GM19025 (cell line): ENCODE data around the gene TAF4.
"Not testable (repeated sequence)": the region's sequence is repeated elsewhere in the genome, so short reads cannot be mapped to it uniquely, and the experiment has no call there.

Source experiments
- ATAC-seq: cut with Tn5 transposase; IDR thresholded peaks from one replicate; pipeline ENCODE4 v1.9.1; 2021; ENCODE audit warnings: mild to moderate bottlenecking, low read depth, moderate library complexity; ENCODE audit not compliant: unreplicated experiment

Gene TAF4

DNA sequence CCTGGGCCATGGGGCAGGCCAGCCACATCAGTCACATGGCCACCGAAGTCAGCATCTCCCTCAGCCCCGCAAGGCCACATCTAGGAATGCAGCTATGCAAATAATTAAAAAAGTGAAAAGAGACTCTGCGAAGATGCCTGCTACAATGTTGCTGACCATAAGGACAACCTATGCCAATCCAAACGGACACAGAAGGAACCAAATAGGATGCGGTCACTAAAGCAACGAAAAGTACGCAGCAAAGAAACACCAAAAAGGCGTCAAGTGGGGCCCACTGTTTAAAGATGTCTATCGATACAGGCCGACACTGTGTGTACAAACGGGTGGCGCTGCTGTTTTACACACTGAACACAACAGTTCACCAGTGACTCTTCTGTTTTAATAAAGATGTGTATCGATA, 56.4 kb downstream of the TAF4 start:
- no peak for ATAC-seq

DNA sequence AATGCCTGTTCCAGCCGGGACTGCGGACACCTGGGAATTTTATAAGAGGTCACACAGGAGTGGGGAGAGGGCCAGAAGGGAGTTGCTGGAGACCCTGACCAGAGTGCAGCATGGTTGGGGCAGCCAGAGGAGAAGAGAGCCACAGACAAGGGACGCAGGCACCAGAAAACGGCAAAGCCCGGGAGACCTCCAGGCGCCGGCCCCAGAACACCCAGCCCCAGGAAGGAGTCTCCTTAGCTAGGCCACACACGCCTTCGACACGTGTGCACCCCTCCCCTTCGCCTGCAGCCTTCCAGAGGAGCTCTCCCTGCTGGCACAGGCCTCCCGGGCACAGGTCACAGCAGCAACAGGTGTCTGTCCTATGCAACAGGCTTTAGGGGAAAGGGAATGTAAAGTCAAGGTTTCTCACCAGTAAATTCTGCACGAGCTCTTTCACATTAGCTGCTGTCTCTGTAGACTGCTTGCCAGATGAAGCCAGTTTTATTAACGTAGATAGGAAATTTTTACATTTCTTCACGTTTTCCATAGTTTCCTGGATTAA, 57.0 kb downstream of the TAF4 start:
- no peak for ATAC-seq

DNA sequence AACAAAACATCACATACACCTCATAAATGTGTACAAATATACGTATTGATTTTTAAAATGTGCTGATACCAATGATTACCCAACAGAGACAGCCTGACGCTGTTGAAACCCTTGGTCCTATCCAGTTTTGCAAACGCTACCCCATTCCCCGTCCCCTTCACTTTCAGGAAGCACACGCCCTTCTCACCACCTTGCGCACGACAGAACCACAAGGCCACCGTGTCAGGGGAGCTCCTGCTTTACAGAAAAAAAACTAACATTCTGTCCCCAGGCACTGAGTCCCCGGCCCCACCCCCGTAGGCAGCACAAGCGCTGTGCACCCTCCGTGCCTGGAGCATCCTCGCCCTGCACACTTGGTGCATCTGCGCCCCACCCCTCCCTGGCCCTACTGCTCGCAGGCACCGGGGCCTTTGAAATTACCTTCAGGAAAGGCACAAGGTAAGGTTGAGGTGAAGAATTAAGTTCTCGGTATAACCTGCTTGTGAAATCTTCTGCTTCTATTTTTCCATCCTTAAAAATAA, 58.5 kb downstream of the TAF4 start:
- no peak for ATAC-seq

DNA sequence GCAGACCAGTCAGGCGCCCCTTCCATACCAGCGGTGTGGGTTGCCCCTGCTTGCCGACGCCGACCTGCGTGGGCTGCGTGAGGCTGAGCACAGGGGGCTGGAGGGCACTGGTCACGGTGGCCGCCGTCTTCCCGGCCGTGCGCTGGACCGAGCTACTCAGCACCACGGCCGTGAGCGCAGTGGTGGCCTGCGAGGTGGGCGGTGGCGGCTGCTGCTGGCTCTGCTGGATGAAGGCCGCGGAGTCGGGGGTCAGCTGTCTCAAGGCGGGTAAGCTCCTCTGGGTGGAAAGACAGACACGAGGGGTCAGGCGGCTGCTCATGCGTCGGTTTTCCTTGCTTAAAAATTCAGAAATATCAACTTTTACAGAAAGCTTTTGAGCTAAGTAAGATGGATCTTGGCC, 59.2 kb downstream of the TAF4 start:
- no peak for ATAC-seq

DNA sequence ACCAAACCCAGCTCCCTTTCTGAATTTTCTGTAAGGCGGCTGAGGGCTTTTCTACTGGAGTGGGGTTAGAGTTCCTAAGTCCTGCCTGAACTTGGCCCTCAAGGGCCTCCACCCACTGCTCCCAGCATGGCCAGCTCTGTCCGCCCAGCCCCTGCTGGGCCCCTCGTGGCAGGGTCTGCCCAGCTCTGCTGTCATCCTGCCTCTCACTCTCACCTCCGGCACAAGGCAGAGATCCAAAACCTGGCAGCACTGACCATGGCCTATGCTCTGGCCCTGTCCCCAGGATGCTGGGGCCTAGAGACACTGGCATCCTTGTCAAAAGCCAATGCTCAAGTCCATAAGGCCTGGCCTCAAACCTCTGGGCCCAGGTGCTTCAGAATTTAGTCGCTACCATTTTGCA, 61.1 kb downstream of the TAF4 start:
- ATAC-seq, result no peak

DNA sequence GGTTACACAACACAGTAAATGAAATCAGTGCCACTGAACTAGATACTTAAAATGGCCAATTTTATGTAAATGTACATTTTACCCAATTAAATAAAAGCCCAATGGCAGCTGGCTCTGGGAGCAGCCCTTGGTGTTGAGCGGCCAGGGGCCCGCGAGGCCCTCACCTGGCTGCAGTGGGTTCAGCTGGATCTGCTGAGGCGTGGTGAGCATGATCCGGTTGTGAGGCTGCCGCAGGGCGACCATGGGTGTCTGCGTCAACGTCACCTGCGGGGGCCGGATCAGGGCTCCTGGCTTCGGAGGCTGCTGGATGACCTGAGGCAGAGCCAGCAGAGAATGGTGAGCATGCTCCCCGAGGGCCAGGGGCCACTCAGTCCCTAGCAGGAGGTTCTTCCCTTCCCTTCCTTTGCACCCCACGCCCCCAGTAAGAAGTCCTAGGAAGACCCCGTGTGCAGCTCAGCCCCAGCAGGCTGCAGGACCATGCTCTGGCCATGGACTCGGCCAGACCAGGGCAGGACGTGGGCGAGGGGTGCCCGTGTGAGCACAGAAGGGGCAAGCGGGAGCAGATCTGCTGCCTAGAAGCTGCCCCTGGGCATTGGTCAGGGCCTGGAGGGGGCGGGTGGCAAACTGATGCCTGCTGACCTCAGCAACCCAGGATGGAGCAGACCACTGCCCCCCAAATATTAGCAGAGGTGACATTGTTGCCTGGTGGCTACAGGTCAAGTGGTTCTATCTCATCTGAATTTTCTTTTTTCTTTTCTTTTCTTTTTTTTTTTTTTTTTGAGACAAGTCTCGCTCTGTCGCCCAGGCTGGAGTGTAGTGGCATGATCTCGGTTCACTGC, 61.9 kb downstream of the TAF4 start:
- no peak for ATAC-seq

DNA sequence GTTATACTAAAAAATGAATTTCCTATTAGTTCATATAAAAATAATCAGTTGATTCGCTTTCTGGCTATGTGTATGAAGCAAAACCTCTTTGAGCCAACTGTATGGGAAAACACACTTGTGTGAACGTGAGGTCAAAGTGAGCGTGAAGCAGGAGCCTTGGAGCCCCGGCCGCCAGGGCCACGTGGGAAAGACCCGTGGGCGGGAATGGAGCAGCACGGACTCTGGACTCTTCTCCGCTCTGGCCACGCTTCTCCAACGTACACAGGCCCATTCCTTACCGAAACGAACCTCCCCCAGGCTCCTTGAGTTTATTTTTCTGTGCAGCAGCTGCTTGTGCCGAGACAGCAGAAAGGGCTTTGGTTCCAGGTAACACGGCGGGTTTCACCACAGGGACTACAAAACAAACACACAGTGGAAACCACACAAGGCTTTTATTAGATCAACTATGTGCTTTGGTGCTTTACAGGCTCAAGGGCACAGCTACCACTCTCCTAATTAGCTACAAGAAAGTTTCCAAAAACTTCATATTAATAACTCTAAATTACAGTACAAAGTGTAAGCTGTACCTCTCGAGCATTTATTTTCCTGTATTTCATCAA, 62.7 kb downstream of the TAF4 start:
- no peak for ATAC-seq

DNA sequence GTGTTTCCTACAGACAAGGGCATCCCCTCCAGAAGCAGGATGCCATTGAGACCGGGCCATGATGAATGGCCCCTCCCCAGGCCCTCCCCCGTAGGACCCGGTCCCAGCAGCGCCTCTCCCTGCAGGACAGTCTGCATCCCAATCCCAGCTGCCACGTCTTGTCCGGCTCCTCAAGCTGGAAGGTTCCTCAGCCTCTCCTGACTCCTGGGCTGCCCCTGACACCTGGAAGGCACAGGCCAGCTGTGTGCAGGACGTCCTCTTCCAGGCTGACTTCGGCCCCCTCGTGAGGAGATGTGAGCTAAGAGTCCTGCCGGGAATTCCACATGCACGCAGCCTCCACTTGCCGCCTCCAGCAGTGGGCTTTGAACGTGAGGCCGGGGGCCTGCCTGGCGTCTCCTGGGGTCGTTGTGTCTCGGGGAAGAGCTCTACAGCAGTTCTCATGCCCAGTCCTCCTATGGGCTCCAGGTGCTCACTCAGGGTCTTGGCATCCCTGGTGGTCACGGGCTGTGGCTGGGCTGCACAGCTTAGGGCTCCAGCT, 64.4 kb downstream of the TAF4 start:
- ATAC-seq, result no peak

DNA sequence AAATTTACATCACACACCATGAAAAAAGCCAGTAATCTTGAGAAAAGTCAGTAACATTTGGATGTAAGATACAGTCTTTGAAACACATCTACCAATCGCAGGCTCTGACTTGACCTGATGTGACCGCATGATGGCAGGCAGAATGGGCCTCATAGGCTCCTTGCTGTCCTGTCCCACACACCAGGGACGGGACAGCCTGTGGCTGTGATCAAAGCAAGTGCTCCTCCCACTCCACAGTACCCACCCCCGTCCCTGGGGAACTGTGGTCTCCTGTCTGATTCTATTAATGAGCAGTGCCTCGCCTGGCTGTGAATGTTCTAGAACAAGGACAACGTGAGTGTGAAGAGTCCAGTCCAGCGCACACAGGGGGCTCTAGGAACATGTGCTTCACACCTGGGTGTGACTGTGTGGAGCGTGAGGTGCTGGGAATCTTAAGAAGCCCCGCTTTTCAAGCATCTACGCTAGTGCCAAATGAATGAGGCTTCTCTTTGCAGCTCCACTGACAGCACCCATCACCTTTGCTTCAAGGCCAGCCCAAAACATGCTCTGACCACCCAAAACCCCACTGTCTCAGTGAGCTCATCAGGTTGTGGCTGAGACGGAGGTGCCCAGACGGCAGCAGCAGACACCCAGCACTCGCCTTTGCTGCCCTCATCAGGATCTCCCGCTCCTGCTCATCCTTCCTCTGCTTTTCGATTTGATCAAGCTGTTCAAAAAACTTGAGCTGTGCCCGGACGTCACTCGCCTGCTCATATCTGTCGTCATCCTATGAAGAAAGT, 67.1 kb downstream of the TAF4 start:
- ATAC-seq, result no peak

DNA sequence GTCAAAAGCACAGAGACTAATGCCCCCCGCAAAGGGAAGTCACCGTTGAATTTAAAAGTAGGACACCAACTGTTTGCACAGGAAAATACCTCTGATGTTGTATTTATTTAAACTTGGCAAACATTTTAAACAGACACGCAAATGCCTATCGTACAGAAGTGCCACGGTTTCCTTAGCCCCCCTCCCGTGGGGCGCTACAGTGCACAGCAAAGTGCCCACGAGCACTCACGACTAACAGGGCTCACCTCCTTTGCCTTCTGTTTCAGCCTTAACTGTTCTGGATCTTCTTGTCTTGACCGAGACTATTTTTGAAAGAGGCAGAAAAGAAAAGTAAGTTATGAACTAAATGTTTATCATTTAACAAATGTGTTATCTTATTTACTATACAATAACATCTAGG, 67.8 kb downstream of the TAF4 start:
- ATAC-seq, result no peak

DNA sequence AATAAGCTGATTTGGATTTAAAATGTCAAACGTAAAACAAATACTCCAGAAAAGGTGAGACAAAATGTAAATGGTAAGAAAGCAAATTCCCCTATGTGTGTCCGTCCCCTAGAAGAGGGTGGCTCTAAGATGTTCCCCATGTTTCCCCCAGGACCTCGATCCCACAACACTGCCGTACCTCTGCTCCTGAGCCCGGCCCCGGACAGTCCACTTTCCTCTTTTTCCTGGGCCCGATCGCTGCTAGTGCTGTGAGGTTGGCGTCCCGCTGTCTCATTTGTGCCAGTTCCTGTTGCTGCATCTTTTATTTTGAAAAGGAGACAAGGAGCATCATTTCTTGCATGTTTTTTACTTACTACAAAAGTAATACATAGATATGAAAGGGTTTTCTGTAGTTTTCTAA, 68.3 kb downstream of the TAF4 start:
- ATAC-seq, result no peak

DNA sequence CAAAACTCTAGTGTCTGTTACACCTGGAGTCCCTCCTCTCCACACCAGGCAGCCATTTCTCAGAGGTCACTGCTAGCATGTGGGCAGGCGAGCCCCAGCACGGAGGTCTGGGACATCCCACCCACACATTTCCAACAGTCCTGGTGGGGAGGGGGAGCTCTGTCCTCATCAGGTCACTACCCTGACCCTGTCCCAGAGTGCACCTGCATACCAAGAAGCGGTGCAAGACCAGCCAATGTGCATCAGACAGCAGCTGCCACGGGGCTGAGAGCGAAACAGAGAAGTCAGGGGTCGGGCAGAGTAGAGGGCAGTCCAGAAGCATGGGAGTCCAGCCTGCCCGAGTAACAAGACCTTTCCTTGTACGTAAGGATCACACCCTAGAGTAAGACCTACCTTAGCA, 71.1 kb downstream of the TAF4 start:
- no peak for ATAC-seq

DNA sequence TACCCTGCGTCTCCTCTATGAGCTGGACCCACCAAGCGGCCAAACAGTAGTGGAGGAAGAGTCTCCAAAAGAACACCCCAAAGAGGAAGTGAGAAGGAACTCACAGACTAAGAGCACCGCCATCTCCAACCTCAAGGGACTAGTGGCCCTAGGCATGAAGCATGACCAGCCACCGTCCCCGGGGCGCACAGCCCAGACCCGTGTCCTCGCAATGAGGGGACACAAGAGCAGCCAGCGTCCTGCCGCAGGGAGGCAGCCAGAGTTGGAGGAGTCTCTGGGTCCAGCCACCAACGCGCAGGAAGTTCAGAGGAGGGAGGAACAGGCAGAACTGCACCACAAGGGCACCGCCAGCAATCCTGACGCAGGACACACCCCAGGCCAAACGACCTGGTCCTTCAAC, 72.6 kb downstream of the TAF4 start:
- ATAC-seq, result no peak

DNA sequence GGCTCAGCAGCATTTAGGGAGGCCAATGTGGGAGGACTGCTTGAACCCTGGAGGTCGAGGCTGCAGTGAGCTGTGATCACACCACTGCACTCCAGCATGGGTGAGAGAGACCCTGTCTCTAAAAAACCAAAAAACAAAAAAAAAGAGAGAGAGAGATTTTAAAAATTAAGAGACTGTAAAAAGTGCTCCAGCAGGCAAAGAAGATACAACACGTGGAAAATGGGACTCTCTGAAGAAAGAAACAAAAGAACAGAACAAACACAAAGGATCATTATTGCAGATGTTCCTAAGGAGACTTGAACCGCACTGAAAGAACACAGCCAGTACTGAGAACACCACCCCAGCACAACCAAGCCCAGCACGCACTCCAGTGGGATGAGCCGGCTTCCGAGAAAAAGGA, 74.2 kb downstream of the TAF4 start:
- no peak for ATAC-seq

DNA sequence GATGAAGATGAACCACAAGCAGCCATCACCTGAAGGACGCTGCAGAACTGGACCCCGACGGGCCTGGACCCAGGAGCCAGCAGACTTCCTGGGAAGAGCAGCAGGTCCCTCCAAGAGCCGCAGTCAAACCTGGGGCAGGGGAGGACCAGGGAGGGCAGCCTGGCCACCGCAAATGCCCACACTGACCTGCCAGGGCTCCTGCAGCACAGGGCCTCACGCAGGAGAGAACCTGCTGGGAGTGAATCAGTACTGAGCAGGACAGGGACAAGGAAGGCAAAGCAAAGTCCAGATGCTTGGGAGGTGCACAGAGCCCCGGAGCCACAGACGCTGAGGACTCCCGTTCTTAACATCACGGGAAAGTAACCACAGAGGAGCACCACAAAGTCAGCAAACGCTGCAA, 75.2 kb downstream of the TAF4 start:
- no peak for ATAC-seq

DNA sequence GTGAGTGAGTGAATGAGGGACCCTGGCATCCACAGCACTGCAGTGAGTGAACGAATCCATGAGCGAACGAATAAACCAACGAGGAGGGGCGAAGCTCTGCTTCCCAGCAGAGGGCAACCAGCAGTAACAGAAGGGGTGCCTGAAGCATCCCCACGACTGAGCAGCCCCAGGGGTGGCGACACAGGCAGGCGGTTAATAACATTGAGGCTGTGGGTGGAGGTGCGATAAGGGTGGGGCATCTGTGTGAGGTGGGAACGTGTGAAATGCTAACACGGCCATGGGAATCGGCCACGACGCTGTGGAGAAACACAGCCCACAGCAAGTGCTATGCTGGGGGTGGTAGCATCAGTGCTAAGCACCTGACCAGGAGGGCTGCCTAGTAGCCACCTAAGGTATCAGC, 75.9 kb downstream of the TAF4 start:
- ATAC-seq, result no peak

DNA sequence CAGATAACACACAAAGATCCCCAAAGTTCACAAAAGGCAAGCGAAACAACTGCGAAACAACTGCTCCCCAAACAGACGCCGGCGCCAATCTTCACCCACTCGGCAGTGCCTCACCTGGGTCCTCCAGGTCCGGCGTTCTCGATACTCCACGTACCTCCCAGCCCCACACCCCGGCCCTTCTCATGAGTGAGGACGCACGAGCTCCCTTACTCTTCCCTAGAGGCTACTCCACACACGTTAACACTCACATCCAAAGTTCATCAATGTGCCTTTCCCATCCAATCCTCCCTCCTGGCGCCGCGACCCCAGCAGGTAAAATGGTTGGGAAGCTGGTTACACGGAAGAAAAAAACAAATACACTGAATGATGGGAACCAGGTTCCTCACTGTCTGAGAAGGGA, 77.0 kb downstream of the TAF4 start:
- ATAC-seq, result no peak

DNA sequence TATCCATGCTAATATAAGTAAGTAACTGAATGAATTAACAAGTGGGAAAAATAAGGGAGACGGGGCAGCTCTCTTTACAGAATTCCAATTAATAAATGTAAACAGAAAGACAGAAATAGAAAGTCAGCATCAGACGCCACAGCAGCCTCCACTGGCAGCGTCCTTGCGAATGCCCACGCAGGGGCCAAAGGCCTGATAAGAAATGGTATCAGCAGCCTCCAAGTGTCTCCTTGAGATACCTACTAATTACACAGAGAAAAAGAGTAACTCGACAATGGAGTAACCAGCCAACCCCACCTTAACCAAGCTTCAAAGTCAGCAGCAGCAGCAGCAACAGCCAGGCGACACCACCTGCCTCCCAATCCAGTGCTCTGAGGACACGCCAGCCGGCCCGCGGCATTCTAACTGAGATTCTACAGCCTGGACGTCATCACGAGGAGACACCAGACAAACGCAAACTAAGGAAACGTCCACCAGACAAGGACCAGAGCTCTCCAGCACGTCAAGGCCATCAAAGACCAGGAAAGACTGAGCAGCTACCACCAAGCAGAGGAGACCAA, 78.8 kb downstream of the TAF4 start:
- ATAC-seq, result no peak

DNA sequence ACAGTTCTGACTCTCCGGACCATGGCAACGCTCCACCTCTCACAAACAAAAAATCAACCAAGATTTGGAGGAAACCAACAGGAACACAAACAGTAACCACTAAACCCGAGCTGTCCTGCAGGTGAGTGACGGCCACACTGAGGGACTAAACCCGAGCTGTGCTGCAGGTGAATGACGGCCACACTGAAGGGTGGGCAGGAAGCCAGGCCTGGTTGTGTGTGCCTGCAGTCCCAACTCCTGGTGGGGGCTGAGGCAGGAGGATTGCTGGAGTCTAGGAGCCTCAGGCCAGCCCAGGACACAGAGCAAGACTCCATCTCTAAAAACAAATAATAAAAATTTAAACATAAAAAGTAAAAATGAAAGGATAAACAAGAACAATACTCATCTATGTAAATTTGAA, 80.6 kb downstream of the TAF4 start:
- no peak for ATAC-seq

DNA sequence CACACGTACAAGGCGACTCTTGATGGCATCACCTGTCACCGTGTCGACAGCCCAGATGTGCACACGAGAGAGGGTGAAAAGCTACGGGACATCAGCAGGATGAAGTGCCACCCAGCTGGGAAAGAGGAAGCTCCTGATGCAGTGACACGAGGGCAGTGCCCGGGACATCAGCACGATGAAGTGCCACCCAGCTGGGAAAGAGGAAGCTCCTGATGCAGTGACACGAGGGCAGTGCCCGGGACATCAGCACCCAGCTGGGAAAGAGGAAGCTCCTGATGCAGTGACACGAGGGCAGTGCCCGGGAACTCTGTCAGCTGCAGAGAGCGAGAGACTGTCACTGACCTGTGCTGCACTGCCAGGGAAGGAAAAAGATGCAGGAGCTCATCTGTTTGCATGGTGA, 81.2 kb downstream of the TAF4 start:
- not testable (repeated sequence) for ATAC-seq

DNA sequence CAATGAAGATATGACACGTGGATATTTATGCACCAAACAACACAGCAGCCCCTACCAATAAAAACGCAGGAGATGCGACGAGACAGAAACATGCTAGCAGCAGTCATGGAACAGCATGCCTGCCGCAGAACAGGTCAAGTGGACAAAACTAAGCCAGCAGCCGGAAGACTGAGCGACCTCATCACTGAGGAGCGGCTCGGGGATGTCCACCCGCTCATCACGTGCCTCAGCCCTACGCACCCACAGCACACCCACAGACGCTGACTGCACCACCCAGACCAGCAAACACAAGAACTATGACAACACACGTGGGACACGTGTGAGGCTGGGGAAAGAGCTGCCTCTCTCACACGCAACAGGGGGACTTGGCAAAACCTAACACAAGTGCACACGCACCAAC, 81.7 kb downstream of the TAF4 start:
- ATAC-seq, result no peak
